Karpas-422 (cell line): Measurements from ENCODE around the gene RAD51B. TPM values are rescaled to one million over a fixed set of nuclear protein-coding genes. Genes with fewer than 3 reads are reported as not detected.

ENCODE experiments used
- DNase-seq: peaks from one replicate; pipeline ENCODE4 v3.0.0-alpha.2; 2015
- H2AFZ ChIP-seq: fragments of 200-600 bp; sonication (generic); 2 replicates; pipeline ENCODE4 v1.6.1; 2014; ENCODE audit warnings: antibody characterized with exemption, low read length, mixed read lengths
- H3K27ac ChIP-seq: fragments of 200-600 bp; sonication (generic); 2 replicates; pipeline ENCODE4 v1.5.1; 2014; ENCODE audit warnings: mild to moderate bottlenecking, low read length, moderate library complexity
- H3K27me3 ChIP-seq: fragments of 200-600 bp; sonication (generic); 2 replicates; pipeline ENCODE4 v1.6.1; 2014; ENCODE audit warnings: low read length, mixed read lengths
- H3K36me3 ChIP-seq: fragments of 200-600 bp; sonication (generic); 2 replicates; pipeline ENCODE4 v1.6.1; 2014; ENCODE audit warnings: low read length, mixed read lengths; ENCODE audit not compliant: insufficient read depth
- H3K4me1 ChIP-seq: fragments of 200-600 bp; sonication (generic); 2 replicates; pipeline ENCODE4 v1.6.1; 2014; ENCODE audit warnings: mild to moderate bottlenecking, low read length, mixed read lengths
- H3K4me2 ChIP-seq: fragments of 200-600 bp; sonication (generic); 2 replicates; pipeline ENCODE4 v1.6.1; 2014; ENCODE audit warnings: low read length, low read depth, mild to moderate bottlenecking; ENCODE audit not compliant: poor library complexity, severe bottlenecking
- H3K4me3 ChIP-seq: fragments of 200-600 bp; sonication (generic); 2 replicates; pipeline ENCODE4 v1.5.1; 2014; ENCODE audit warnings: mild to moderate bottlenecking, antibody characterized with exemption, low read length, mixed read lengths
- H3K79me2 ChIP-seq: fragments of 200-600 bp; sonication (generic); 2 replicates; pipeline ENCODE4 v1.6.1; 2014; ENCODE audit warnings: mild to moderate bottlenecking, low read length, mixed read lengths
- H3K9ac ChIP-seq: fragments of 200-600 bp; sonication (generic); 2 replicates; pipeline ENCODE4 v1.6.0; 2014; ENCODE audit warnings: low read length
- H3K9me2 ChIP-seq: fragments of 200-600 bp; sonication (generic), shearing (Covaris generic); replicated peaks from 2 replicates; pipeline ENCODE4 v1.6.0; 2014; ENCODE audit warnings: mild to moderate bottlenecking, low read length, moderate library complexity; ENCODE audit not compliant: insufficient read depth
- H3K9me3 ChIP-seq: fragments of 300-700, 200-600 bp; sonication (generic); 2 replicates; pipeline ENCODE4 v1.6.1; 2014; ENCODE audit warnings: low read length, mixed read lengths
- H4K20me1 ChIP-seq: fragments of 200-600 bp; sonication (generic); 2 replicates; pipeline ENCODE4 v1.6.1; 2014; ENCODE audit warnings: mild to moderate bottlenecking, antibody characterized with exemption, low read length, low read depth; ENCODE audit not compliant: insufficient read depth
- total RNA-seq: library from RNA; depleted of rRNA; stranded (reverse); fragments of >200 nt; shearing (Covaris generic); gene quantifications from 2 replicates; pipeline ENCODE4 v1.2.3, GENCODE V29; 2014; ENCODE audit warnings: low replicate concordance

RAD51B gene
- total RNA-seq, 1 experiment from 2014 or later: 107 TPM

DNA sequence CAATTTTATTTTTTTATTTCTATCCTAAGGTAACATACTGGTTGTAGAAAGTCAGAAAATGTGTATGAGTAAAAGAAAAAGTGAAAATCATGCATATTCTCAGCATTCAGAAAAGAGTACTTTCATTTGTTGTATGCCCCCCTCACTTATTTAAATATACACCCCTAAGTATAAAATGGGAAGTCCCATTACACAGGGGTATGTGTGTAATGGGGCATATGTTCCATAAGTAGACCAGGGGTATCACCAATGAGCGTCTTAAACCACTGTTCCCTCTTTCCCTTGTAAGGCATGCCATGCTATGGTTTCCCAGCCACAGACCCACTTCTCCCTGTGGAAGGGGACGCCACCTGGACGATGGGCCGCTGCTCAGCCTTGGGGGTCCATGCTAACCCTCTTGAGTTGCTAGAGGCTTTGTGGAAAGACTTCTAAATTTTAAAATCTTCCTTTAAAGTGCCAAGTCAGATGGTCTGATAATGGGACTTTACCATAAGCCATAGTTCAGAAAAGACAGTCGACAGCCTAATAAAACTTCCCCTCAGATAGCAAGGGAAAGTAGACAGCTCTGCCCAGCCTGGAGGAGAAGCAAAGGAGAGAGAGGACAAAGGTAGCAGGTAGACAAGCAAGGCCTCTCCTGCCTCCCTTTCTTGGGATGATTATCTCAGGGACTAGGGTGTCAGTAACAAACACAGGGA lies 855.1 kb downstream of the RAD51B start:
- no peaks in the 10 kb centered on the region for H4K20me1 ChIP-seq
- no peak overlapping the region; the same call in 1 of the 2 replicates for H2AFZ ChIP-seq
- peaks cover 40% of the 10 kb centered on the region for H3K4me1 ChIP-seq
- no peak overlapping the region; the same call in 1 of the 2 replicates for H3K4me3 ChIP-seq
- H3K4me2 ChIP-seq: peak overlapping the region; percentile 31
- H3K9me3 ChIP-seq: no peaks in the 10 kb centered on the region
- H3K9me2 ChIP-seq: no peaks in the 10 kb centered on the region
- no peaks in the 10 kb centered on the region for H3K79me2 ChIP-seq
- H3K9ac ChIP-seq: peak overlapping the region; percentile 11
- no peaks in the 10 kb centered on the region for H3K27me3 ChIP-seq
- no peaks in the 10 kb centered on the region for H3K36me3 ChIP-seq
- peak; percentile 52 for DNase-seq
- peak overlapping the region; percentile 56 for H3K27ac ChIP-seq

DNA sequence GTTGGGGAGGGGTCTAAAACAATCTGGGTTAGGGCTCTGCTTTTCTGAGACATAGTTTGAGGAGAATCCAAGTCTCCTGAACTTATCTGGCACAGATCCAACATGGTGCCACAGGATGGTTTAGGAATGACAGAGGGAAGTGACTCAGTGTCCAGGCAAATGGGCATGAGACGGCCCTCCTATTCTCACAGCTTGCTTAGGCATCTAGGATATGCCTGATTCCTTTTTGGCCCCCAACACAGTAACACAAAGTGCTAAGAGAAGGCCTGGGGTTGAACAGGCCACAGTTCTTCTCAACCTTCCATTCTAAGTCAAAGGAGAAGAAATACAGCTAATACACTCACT lies 855.6 kb downstream of the RAD51B start:
- Histone ChIP-seq H4K20me1 (no peaks in the 10 kb centered on the region), H3K9me3 (no peaks in the 10 kb centered on the region), H2AFZ (no peak overlapping the region), H3K27ac (peak overlapping the region; percentile 56), H3K27me3 (no peaks in the 10 kb centered on the region), H3K4me3 (no peak overlapping the region), H3K36me3 (no peaks in the 10 kb centered on the region), H3K79me2 (no peaks in the 10 kb centered on the region), H3K9ac (peak overlapping the region; percentile 11), H3K4me2 (no peak overlapping the region), H3K4me1 (peaks cover 36% of the 10 kb centered on the region), H3K9me2 (no peaks in the 10 kb centered on the region)
- no peak for DNase-seq

DNA sequence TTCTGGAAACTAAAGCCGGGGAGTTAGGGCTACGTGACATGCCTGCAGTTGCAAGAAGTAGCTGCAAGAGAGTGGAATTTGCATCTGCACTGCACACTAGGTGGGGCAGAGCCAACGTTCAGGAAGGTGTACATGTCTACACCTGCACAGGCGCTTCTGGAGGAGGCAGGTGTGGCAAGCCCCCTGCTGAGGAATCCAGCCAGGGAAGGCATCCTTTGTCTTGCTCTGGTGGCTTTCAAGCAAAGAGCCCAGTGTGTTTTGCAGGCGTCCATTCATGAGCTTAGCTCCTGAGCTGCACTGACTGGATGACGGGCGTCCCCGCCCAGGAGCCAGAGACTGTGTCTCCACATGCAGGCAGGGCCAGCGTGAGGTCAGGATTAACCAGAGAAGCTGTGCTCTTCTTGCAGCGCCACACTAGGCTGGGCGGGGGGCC lies 856.9 kb downstream of the RAD51B start:
- Histone ChIP-seq H3K4me1 (peaks cover 38% of the 10 kb centered on the region), H3K4me2 (peak overlapping the region; percentile 46), H3K27ac (peak overlapping the region; percentile 56), H4K20me1 (no peaks in the 10 kb centered on the region), H3K9ac (peak overlapping the region; percentile 38), H3K27me3 (no peaks in the 10 kb centered on the region), H2AFZ (no peak overlapping the region), H3K4me3 (peak overlapping the region; percentile 18; the same call in 1 of the 2 replicates), H3K79me2 (no peaks in the 10 kb centered on the region), H3K9me3 (no peaks in the 10 kb centered on the region), H3K36me3 (no peaks in the 10 kb centered on the region), H3K9me2 (no peaks in the 10 kb centered on the region)
- DNase-seq: peak; percentile 60

DNA sequence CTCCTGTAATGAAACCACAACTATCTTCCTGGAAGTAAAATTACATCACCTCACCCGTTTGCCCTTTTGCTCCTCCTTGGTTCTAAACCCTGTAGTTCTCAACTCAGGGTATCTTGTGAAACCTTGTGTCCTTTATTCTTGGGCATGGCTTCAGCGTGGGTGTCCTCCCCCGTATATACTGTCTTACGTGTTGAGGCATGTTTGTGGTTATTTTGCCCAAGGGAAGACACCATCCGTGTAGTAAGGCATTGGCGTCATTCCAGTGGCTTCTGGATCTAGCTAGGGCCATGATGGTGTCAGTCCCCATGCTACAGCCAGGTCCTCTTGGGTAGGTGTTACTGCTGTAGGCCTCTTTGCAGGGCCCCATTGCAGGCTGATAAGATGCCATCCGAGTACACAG lies 857.9 kb downstream of the RAD51B start:
- H3K4me1 ChIP-seq: peaks cover 48% of the 10 kb centered on the region
- no peak overlapping the region for H3K27ac ChIP-seq
- no peak overlapping the region for H3K9ac ChIP-seq
- H3K9me3 ChIP-seq: no peaks in the 10 kb centered on the region
- H3K27me3 ChIP-seq: no peaks in the 10 kb centered on the region
- no peaks in the 10 kb centered on the region for H4K20me1 ChIP-seq
- H3K4me2 ChIP-seq: no peak overlapping the region
- no peaks in the 10 kb centered on the region for H3K9me2 ChIP-seq
- no peaks in the 10 kb centered on the region for H3K79me2 ChIP-seq
- DNase-seq: no peak
- H2AFZ ChIP-seq: no peak overlapping the region
- H3K36me3 ChIP-seq: no peaks in the 10 kb centered on the region
- H3K4me3 ChIP-seq: no peak overlapping the region

DNA sequence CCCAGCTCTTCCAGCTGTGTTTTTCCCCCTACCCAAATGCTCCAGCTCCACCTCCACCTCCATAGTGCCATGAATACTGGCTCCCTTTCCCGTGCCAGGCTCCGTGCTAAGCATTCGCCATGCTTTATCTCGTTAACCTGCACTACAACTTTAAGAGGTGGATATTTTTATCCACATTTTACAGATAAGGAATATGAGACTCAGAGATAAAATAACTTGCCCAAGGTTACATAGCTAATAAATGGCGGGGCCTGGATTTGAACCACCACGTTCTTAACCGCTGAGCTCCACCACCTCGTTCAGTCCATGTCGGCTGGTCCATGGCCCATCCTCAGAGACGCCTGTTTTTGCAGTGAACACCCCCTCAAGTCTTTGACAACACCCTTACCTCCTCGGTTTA lies 858.3 kb downstream of the RAD51B start:
- Histone ChIP-seq H3K9me3 (no peaks in the 10 kb centered on the region), H3K9ac (no peak overlapping the region), H3K79me2 (no peaks in the 10 kb centered on the region), H3K4me3 (no peak overlapping the region), H2AFZ (no peak overlapping the region), H3K4me2 (no peak overlapping the region), H3K9me2 (no peaks in the 10 kb centered on the region), H3K4me1 (peaks cover 48% of the 10 kb centered on the region), H3K27me3 (no peaks in the 10 kb centered on the region), H3K27ac (no peak overlapping the region), H3K36me3 (no peaks in the 10 kb centered on the region), H4K20me1 (no peaks in the 10 kb centered on the region)
- DNase-seq: no peak

DNA sequence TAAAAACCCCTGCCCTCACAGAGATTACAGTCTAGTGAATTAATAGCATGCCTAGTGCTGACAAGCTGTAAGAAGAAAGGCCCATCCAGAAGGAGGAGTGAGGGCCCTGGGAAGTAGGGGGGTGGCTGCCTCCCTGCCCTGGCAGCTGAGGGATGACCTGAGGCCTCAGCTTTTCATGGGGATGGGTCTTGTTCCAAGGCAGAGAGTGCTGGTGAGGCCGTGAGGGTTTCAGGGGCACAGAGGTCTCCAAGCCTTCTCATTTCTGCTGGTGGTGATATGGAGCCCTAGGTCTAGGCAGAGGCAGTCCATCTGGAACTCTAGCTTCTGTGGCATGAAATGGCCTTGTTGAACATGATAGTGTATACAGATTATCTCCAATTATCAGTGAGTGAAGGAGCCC lies 858.9 kb downstream of the RAD51B start:
- no peak overlapping the region for H3K4me3 ChIP-seq
- no peak overlapping the region for H2AFZ ChIP-seq
- no peak for DNase-seq
- no peaks in the 10 kb centered on the region for H3K79me2 ChIP-seq
- no peak overlapping the region for H3K9ac ChIP-seq
- H3K36me3 ChIP-seq: no peaks in the 10 kb centered on the region
- H3K27ac ChIP-seq: no peak overlapping the region
- H3K4me1 ChIP-seq: peaks cover 54% of the 10 kb centered on the region
- H3K27me3 ChIP-seq: no peaks in the 10 kb centered on the region
- H3K9me3 ChIP-seq: no peaks in the 10 kb centered on the region
- no peaks in the 10 kb centered on the region for H3K9me2 ChIP-seq
- no peak overlapping the region for H3K4me2 ChIP-seq
- no peaks in the 10 kb centered on the region for H4K20me1 ChIP-seq

DNA sequence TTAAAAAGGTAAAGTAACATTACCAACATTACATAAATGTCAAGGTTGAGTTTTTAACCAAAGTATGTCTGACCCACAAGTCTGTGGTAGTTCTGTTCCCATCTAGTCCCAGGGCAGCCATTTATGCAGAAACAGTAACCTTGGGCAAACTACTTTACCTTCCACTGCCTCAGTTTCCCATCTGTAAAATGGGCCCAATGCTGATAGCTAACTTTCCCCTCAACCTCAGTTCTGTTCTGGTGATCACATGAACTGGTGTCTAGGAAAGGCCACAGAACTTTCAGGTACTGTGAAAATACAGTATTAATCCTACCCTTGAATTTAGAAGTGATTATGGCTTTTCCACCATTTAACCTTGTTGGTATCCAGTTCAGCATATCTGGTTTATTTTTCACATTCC lies 859.7 kb downstream of the RAD51B start:
- no peak overlapping the region for H3K9ac ChIP-seq
- peaks cover 62% of the 10 kb centered on the region for H3K4me1 ChIP-seq

DNA sequence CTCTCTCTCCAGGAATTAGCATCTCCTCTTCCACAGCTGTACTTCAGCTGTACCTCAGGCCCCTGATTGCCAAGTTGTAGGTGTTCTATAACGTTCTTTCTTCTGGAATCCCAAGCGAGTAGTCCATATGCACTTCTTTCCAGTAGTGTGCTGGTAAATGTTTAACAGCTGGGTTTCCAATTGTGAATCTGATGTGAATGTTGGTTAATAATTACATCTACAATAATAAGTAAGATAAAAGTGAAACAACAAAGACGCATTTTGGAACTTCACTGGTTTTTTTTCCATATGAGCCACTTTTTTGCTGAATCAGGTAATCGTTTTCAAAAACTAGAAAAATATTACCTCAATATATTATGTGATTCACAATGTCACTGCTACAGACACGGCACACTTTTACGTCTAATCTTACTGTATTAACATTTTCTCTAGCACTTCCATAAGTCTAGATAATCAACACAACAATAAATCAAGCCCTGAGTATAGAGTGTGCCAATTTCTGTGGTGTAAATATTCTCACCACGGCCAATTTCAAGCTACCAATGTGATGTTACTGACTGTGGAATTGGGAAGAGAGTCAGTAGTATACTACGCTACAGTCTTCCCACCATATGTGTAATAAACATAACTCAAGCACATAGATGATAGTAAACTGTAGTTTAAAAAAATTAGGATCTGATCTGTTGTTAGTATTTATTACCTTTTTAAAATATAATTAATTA lies 860.3 kb downstream of the RAD51B start:
- peaks cover 63% of the 10 kb centered on the region for H3K4me1 ChIP-seq
- no peak overlapping the region for H3K27ac ChIP-seq
- H3K4me3 ChIP-seq: no peak overlapping the region
- H3K9ac ChIP-seq: no peak overlapping the region
- H3K4me2 ChIP-seq: no peak overlapping the region
- H3K27me3 ChIP-seq: no peaks in the 10 kb centered on the region
- no peak overlapping the region for H2AFZ ChIP-seq
- H3K9me2 ChIP-seq: no peaks in the 10 kb centered on the region
- DNase-seq: no peak
- no peaks in the 10 kb centered on the region for H3K79me2 ChIP-seq
- H4K20me1 ChIP-seq: no peaks in the 10 kb centered on the region
- no peaks in the 10 kb centered on the region for H3K9me3 ChIP-seq
- H3K36me3 ChIP-seq: no peaks in the 10 kb centered on the region

More for the DNA sequence above, 859.7 kb downstream of the RAD51B start:
- Histone ChIP-seq H3K4me3 (no peak overlapping the region), H3K9me2 (no peaks in the 10 kb centered on the region), H3K27me3 (no peaks in the 10 kb centered on the region), H4K20me1 (no peaks in the 10 kb centered on the region), H3K79me2 (no peaks in the 10 kb centered on the region), H3K27ac (no peak overlapping the region), H3K9me3 (no peaks in the 10 kb centered on the region), H2AFZ (no peak overlapping the region), H3K36me3 (no peaks in the 10 kb centered on the region), H3K4me2 (no peak overlapping the region)
- no peak for DNase-seq
